Measurements from ENCODE around the gene CHCHD2. TPM values are rescaled to one million over a fixed set of nuclear protein-coding genes. Genes with fewer than 3 reads are reported as not detected.
"Not testable (repeated sequence)": the region's sequence is repeated elsewhere in the genome, so short reads cannot be mapped to it uniquely, and the experiment has no call there.

Gene CHCHD2
- polyA plus RNA-seq, 3 donors: 241 to 500 (median 412) TPM

DNA sequence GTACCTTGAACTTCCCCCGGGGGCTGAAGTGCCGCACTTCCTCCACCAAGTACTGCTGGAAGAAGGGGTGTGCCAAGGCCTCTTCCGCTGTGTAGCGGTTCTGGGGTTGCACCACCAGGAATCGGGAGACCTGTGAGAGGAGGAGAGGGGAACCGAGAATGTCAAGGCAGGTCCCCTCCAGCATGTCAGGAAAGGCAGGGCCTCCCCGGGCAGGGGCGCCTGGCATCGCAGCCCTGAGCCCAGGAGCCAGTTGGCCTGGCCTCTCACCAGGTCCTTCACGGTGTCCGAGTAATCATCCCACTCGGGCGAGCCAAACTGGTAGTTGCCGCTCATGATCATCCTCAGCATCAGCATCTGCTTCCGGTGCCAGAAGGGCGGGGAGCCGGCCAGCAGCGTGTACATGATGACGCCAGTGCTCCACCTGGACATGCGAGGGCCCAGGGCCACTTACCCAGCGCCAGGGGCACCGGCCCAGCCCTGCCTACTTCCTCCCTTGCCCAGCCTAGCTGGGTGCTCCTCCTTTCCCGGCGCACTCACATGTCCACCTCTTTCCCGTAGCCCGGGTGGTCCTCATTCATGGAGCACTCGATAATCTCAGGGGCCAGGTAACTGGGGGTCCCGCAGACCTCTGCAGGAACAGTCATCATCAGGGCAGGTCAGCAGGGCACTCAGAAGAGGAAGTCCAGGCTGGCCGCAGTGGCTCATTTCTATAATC is 24.5 kb downstream of the CHCHD2 start:
- H3K79me2 ChIP-seq (ENCODE audit: insufficient read depth, low read length): no peaks in the 10 kb centered on the region
- 91% methylated on average over 27 of the region's 29 CpGs for WGBS (ENCODE audit: insufficient coverage)
- H3K4me3 Mint-ChIP-seq: no peak overlapping the region
- no peak overlapping the region for H2AFZ ChIP-seq (ENCODE audit: insufficient read depth, low read depth, low read length, poor library complexity, severe bottlenecking)
- no peak overlapping the region for H3K9ac ChIP-seq (ENCODE audit: insufficient read depth, low read length, poor library complexity, severe bottlenecking)
- H3K4me1 ChIP-seq (ENCODE audit: control insufficient read depth in 1 of 2, insufficient read depth in 2 of 2, low read length in 2 of 2): no peaks in the 10 kb centered on the region
- H3K27me3 ChIP-seq (ENCODE audit: control insufficient read depth in 2 of 2, insufficient read depth in 2 of 2, low read length in 2 of 2): no peaks in the 10 kb centered on the region
- intact Hi-C loops (cut with micrococcal nuclease): no loop called here
- H3K36me3 Mint-ChIP-seq: peaks cover 26 to 59% of the 10 kb centered on the region in 2 donors
- H3K9me3 Mint-ChIP-seq: peaks cover 0 to 2% (median 0%) of the 10 kb centered on the region in 7 donors
- TF ChIP-seq, protein P1, sequence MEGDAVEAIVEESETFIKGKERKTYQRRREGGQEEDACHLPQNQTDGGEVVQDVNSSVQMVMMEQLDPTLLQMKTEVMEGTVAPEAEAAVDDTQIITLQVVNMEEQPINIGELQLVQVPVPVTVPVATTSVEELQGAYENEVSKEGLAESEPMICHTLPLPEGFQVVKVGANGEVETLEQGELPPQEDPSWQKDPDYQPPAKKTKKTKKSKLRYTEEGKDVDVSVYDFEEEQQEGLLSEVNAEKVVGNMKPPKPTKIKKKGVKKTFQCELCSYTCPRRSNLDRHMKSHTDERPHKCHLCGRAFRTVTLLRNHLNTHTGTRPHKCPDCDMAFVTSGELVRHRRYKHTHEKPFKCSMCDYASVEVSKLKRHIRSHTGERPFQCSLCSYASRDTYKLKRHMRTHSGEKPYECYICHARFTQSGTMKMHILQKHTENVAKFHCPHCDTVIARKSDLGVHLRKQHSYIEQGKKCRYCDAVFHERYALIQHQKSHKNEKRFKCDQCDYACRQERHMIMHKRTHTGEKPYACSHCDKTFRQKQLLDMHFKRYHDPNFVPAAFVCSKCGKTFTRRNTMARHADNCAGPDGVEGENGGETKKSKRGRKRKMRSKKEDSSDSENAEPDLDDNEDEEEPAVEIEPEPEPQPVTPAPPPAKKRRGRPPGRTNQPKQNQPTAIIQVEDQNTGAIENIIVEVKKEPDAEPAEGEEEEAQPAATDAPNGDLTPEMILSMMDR (IDR thresholded peaks at IDR 0.05): no peak
- peak overlapping the region in 1 of 7 donors; percentile 41 for H3K27ac Mint-ChIP-seq
- no peaks in the 10 kb centered on the region for H3K4me1 Mint-ChIP-seq
- no peak overlapping the region for H3K27ac ChIP-seq (ENCODE audit: low read depth in 1 of 2, low read length in 2 of 2)
- H3K9me3 ChIP-seq (replicated peaks in 1 of 2; ENCODE audit: control insufficient read depth in 1 of 2, insufficient read depth in 1 of 2, low read length in 2 of 2): no peaks in the 10 kb centered on the region
- peaks cover 13 to 31% of the 10 kb centered on the region in 2 donors for H3K36me3 ChIP-seq (replicated peaks in 1 of 2; ENCODE audit: control insufficient read depth in 1 of 2, insufficient read depth in 2 of 2, low read length in 2 of 2)
- H3K4me3 ChIP-seq (replicated peaks in 1 of 3; ENCODE audit: low read depth in 2 of 3, low read length in 3 of 3): no peak overlapping the region
- no peaks in the 10 kb centered on the region for H4K20me1 ChIP-seq (ENCODE audit: insufficient read depth, low read length)
- no peak overlapping the region for H3K4me2 ChIP-seq (replicated peaks; ENCODE audit: extremely low read depth, low read length, poor library complexity, severe bottlenecking)
- DNase-seq: no peak
- H3K27me3 Mint-ChIP-seq (ENCODE audit: low read depth in 3 of 3): no peaks in the 10 kb centered on the region

DNA sequence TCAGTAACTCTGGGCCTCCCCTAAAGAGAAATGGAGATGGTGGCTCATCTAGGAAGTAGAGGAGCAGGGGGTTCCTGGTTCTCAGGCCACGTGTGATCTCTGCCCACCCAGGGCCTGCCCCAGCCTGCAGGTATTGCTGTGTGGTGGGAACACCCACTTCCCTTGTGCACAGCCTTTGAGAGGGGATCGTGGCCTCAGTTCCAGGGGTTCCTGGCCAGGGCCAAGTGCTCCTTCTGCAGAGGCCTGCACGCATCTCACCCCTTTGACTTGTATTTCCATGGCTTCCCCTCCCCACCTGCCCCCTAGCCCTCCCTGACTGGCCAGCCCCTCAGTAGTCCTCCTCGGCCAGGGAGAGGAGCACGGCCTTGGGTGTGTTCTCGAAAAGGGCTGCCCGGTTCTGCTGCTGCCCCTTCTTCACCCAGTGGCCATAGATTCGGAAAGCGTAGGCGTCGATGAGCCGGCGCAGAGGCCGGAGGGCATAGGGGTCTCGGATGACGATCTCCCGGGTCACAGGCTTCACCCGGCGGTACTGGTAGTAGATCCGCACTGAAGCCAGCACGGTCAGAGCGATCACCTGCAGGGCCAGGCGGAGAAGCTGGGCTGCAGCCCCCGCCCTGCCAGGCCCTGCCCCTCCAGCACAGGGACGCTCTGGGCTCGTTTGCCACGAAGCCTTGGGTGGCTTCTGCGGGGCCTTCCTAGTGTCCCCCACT is 25.4 kb downstream of the CHCHD2 start:
- H3K27me3 ChIP-seq (ENCODE audit: control insufficient read depth in 2 of 2, insufficient read depth in 2 of 2, low read length in 2 of 2); H4K20me1 ChIP-seq (ENCODE audit: insufficient read depth, low read length); DNase-seq; H3K27me3 Mint-ChIP-seq (ENCODE audit: low read depth in 3 of 3); H3K4me1 Mint-ChIP-seq; H3K9me3 ChIP-seq (replicated peaks in 1 of 2; ENCODE audit: control insufficient read depth in 1 of 2, insufficient read depth in 1 of 2, low read length in 2 of 2); H3K9me3 Mint-ChIP-seq; H3K4me2 ChIP-seq (replicated peaks; ENCODE audit: extremely low read depth, low read length, poor library complexity, severe bottlenecking); H3K9ac ChIP-seq (ENCODE audit: insufficient read depth, low read length, poor library complexity, severe bottlenecking); H3K4me3 Mint-ChIP-seq; H3K4me1 ChIP-seq (ENCODE audit: control insufficient read depth in 1 of 2, insufficient read depth in 2 of 2, low read length in 2 of 2); H3K27ac ChIP-seq (ENCODE audit: low read depth in 1 of 2, low read length in 2 of 2); intact Hi-C loops (cut with micrococcal nuclease); H3K4me3 ChIP-seq (replicated peaks in 1 of 3; ENCODE audit: low read depth in 2 of 3, low read length in 3 of 3); H3K79me2 ChIP-seq (ENCODE audit: insufficient read depth, low read length); H2AFZ ChIP-seq (ENCODE audit: insufficient read depth, low read depth, low read length, poor library complexity, severe bottlenecking): not testable (repeated sequence)
- peaks cover 18 to 31% of the 10 kb centered on the region in 2 donors for H3K36me3 ChIP-seq (replicated peaks in 1 of 2; ENCODE audit: control insufficient read depth in 1 of 2, insufficient read depth in 2 of 2, low read length in 2 of 2)
- Mint-ChIP-seq H3K27ac (peak overlapping the region in 1 of 7 donors; percentile 12), H3K36me3 (peaks cover 27 to 63% of the 10 kb centered on the region in 2 donors)
- WGBS (ENCODE audit: insufficient coverage): 95% methylated on average over 25 of the region's 28 CpGs

Measured in CD14-positive monocyte (primary cell).